H9 (cell line): Measurements from ENCODE around the gene NFYC. TPM values are rescaled to one million over a fixed set of nuclear protein-coding genes. Genes with fewer than 3 reads are reported as not detected.

Experiments
- DNase-seq: peaks from one replicate; pipeline ENCODE4 v3.0.0-alpha.2; 2017
- H2AFZ ChIP-seq: one replicate; pipeline ENCODE4 v1.6.1; 2013; ENCODE audit warnings: mild to moderate bottlenecking, low read length, control low read depth, moderate library complexity
- H2AK5ac ChIP-seq: 2 replicates; pipeline ENCODE4 v1.6.1; 2013; ENCODE audit warnings: low read length, control low read depth, mixed read lengths; ENCODE audit not compliant: insufficient read length
- H2BK120ac ChIP-seq: one replicate; pipeline ENCODE4 v1.6.1; 2013; ENCODE audit warnings: low read depth, mild to moderate bottlenecking, low read length, control low read depth, inconsistent platforms; ENCODE audit not compliant: poor library complexity, severe bottlenecking
- H2BK12ac ChIP-seq: 2 replicates; pipeline ENCODE4 v1.6.1; 2013; ENCODE audit warnings: low read length, control low read depth, mixed read lengths, low read depth; ENCODE audit not compliant: insufficient read length
- H2BK15ac ChIP-seq: 2 replicates; pipeline ENCODE4 v1.6.1; 2013; ENCODE audit warnings: low read depth, low read length, control low read depth
- H2BK20ac ChIP-seq: one replicate; pipeline ENCODE4 v1.6.1; 2013; ENCODE audit warnings: low read depth, mild to moderate bottlenecking, low read length, control low read depth, inconsistent platforms; ENCODE audit not compliant: poor library complexity, severe bottlenecking
- H2BK5ac ChIP-seq: 2 replicates; pipeline ENCODE4 v1.6.1; 2013; ENCODE audit warnings: low read length, control low read depth, mixed read lengths; ENCODE audit not compliant: insufficient read length
- H3K14ac ChIP-seq: 2 replicates; pipeline ENCODE4 v1.6.1; 2013; ENCODE audit warnings: low read length, control low read depth; ENCODE audit not compliant: insufficient read depth
- H3K18ac ChIP-seq: 2 replicates; pipeline ENCODE4 v1.6.1; 2013; ENCODE audit warnings: low read depth, mild to moderate bottlenecking, mixed read lengths, low read length, control low read depth; ENCODE audit not compliant: insufficient read length
- H3K23ac ChIP-seq: 2 replicates; pipeline ENCODE4 v1.6.1; 2013; ENCODE audit warnings: low read length, control low read depth, mixed read lengths, low read depth; ENCODE audit not compliant: insufficient read length
- H3K23me2 ChIP-seq: 2 replicates; pipeline ENCODE4 v1.6.1; 2013; ENCODE audit warnings: low read depth, mild to moderate bottlenecking, mixed read lengths, low read length, control low read depth; ENCODE audit not compliant: insufficient read length, poor library complexity, severe bottlenecking
- H3K27ac ChIP-seq: 2 replicates; pipeline ENCODE4 v1.5.1; 2013; ENCODE audit warnings: low read length, control low read depth, mixed read lengths, low read depth; ENCODE audit not compliant: insufficient read length
- H3K27me3 ChIP-seq: 2 replicates; pipeline ENCODE4 v1.6.1; 2013; ENCODE audit warnings: low read length, control low read depth, inconsistent platforms; ENCODE audit not compliant: insufficient read depth
- H3K4ac ChIP-seq: 2 replicates; pipeline ENCODE4 v1.6.1; 2013; ENCODE audit warnings: low read depth, mild to moderate bottlenecking, control low read depth, inconsistent platforms, low read length, moderate library complexity
- H3K4me1 ChIP-seq: 2 replicates; pipeline ENCODE4 v1.6.1; 2013; ENCODE audit warnings: low read length, control low read depth, inconsistent platforms; ENCODE audit not compliant: insufficient read depth
- H3K4me2 ChIP-seq: 2 replicates; pipeline ENCODE4 v1.6.1; 2013; ENCODE audit warnings: low read length, control low read depth, mixed read lengths; ENCODE audit not compliant: insufficient read length, insufficient read depth
- H3K56ac ChIP-seq: 2 replicates; pipeline ENCODE4 v1.6.1; 2013; ENCODE audit warnings: low read depth, mild to moderate bottlenecking, mixed read lengths, low read length, control low read depth; ENCODE audit not compliant: insufficient read length
- H3K79me1 ChIP-seq: 2 replicates; pipeline ENCODE4 v1.6.1; 2013; ENCODE audit warnings: low read depth, mild to moderate bottlenecking, moderate library complexity, low read length, control low read depth, inconsistent platforms; ENCODE audit not compliant: insufficient read depth, poor library complexity, severe bottlenecking
- H3K79me2 ChIP-seq: 2 replicates; pipeline ENCODE4 v1.6.1; 2013; ENCODE audit warnings: low read length, control low read depth, inconsistent platforms; ENCODE audit not compliant: insufficient read depth
- H3K9ac ChIP-seq: 2 replicates; pipeline ENCODE4 v1.6.1; 2013; ENCODE audit warnings: low read length, control low read depth, mixed read lengths; ENCODE audit not compliant: insufficient read length; ENCODE audit errors: extremely low read depth
- H3K9me3 ChIP-seq: one replicate; pipeline ENCODE4 v1.6.1; 2013; ENCODE audit warnings: low read depth, low read length, inconsistent platforms; ENCODE audit not compliant: control insufficient read depth
- H3T11ph ChIP-seq: one replicate; pipeline ENCODE4 v1.6.1; 2013; ENCODE audit warnings: mild to moderate bottlenecking, low read length, control low read depth, inconsistent platforms
- H4K20me1 ChIP-seq: one replicate; pipeline ENCODE4 v1.6.1; 2013; ENCODE audit not compliant: control insufficient read depth, insufficient read length, insufficient read depth
- H4K5ac ChIP-seq: 2 replicates; pipeline ENCODE4 v1.6.1; 2013; ENCODE audit warnings: low read depth, mild to moderate bottlenecking, mixed read lengths, low read length, control low read depth; ENCODE audit not compliant: insufficient read length
- H4K8ac ChIP-seq: replicated peaks from 2 replicates; pipeline ENCODE4 v1.6.1; 2013; ENCODE audit warnings: low read length, control low read depth, mixed read lengths, low read depth; ENCODE audit not compliant: insufficient read length
- H4K91ac ChIP-seq: 2 replicates; pipeline ENCODE4 v1.6.1; 2013; ENCODE audit warnings: low read depth, mild to moderate bottlenecking, moderate library complexity, mixed read lengths, low read length, control low read depth; ENCODE audit not compliant: insufficient read length
- H3K27ac Mint-ChIP-seq, 3 experiments: 2 replicates in 2 of 3; 3 replicates in 1 of 3; pipeline ENCODE4 v1.8.0; 2020 to 2021; ENCODE audit warnings: mixed read lengths in 3 of 3, mild to moderate bottlenecking in 1 of 3, moderate library complexity in 1 of 3
- H3K27me3 Mint-ChIP-seq: 2 replicates; pipeline ENCODE4 v1.8.0; 2021; ENCODE audit warnings: low read depth, mild to moderate bottlenecking, moderate library complexity, mixed read lengths
- H3K36me3 Mint-ChIP-seq, 3 experiments: 2 replicates in 2 of 3; 3 replicates in 1 of 3; pipeline ENCODE4 v1.8.0; 2020 to 2021; ENCODE audit warnings: low read depth in 3 of 3, mixed read lengths in 3 of 3; ENCODE audit not compliant: insufficient read depth in 1 of 3
- H3K4me1 Mint-ChIP-seq, 2 experiments: 2 replicates each; pipeline ENCODE4 v1.8.0; 2020; ENCODE audit warnings: mixed read lengths in 2 of 2
- H3K4me3 Mint-ChIP-seq, 2 experiments: 2 replicates in 1 of 2; 3 replicates in 1 of 2; pipeline ENCODE4 v1.8.0; 2020 to 2021; ENCODE audit warnings: mild to moderate bottlenecking in 2 of 2, mixed read lengths in 2 of 2, moderate library complexity in 1 of 2
- H3K9me3 Mint-ChIP-seq, 2 experiments: 2 replicates in 1 of 2; 3 replicates in 1 of 2; pipeline ENCODE4 v1.8.0; 2020; ENCODE audit warnings: mild to moderate bottlenecking in 2 of 2, mixed read lengths in 2 of 2, moderate library complexity in 1 of 2
- CTCF ChIP-seq: fragments of 200-600 bp; sonication (generic); conservative IDR thresholded peaks from 3 replicates; pipeline ENCODE4 v1.8.0; 2021; ENCODE audit warnings: antibody characterized with exemption, mild to moderate bottlenecking
- WGBS: extraction: QIAGEN DNeasy Blood & Tissue Kit; methylation state at CpG from one replicate; pipeline ENCODE4 v1.1.7; 2013; ENCODE audit warnings: missing lambda C conversion rate, low lambda C conversion rate, mixed read lengths; ENCODE audit not compliant: insufficient read length; ENCODE audit errors: extremely low coverage; 5-methylcytosine and 5-hydroxymethylcytosine counted together
- total RNA-seq: library from RNA; stranded (reverse); gene quantifications from 2 replicates; pipeline ENCODE4 v1.2.1, GENCODE V29; 2021

Gene NFYC
- total RNA-seq, 1 experiment from 2014 or later: 54.7 TPM

GRCh38 chr1:40717955-40718354, 26.5 kb downstream of the NFYC start:
- no peak overlapping the region for H2BK20ac ChIP-seq
- no peak overlapping the region for H3K18ac ChIP-seq
- no peaks in the 10 kb centered on the region for H3K27me3 ChIP-seq
- no peak overlapping the region for H3K4me2 ChIP-seq
- no peak overlapping the region for H3K23ac ChIP-seq
- H4K20me1 ChIP-seq: no peaks in the 10 kb centered on the region
- H2BK5ac ChIP-seq: no peak overlapping the region
- H4K5ac ChIP-seq: no peak overlapping the region
- WGBS: no CpG with 5 or more reads among the region's 1 CpG
- no peak overlapping the region for H3K9ac ChIP-seq
- no peaks in the 10 kb centered on the region for H3K4me1 ChIP-seq
- Mint-ChIP-seq H3K9me3 (no peaks in the 10 kb centered on the region), H3K4me1 (peaks cover 10 to 20% of the 10 kb centered on the region in 2 experiments), H3K4me3 (no peak overlapping the region), H3K36me3 (peaks cover 2 to 24% (median 7%) of the 10 kb centered on the region in 3 experiments; a peak in 5 of 7 replicates), H3K27ac (no peak overlapping the region), H3K27me3 (no peaks in the 10 kb centered on the region)
- no peak for DNase-seq
- peaks cover 14% of the 10 kb centered on the region; the same call in 1 of the 2 replicates for H3K79me2 ChIP-seq
- no peak overlapping the region for H4K91ac ChIP-seq
- no peak overlapping the region for H2AK5ac ChIP-seq
- H2BK12ac ChIP-seq: no peak overlapping the region
- no peak overlapping the region for H3K27ac ChIP-seq
- no peak overlapping the region for H2AFZ ChIP-seq
- H2BK120ac ChIP-seq: peak overlapping the region; percentile 36
- H3K4ac ChIP-seq: no peak overlapping the region
- H3T11ph ChIP-seq: no peak overlapping the region
- H3K56ac ChIP-seq: no peak overlapping the region
- H3K9me3 ChIP-seq: no peaks in the 10 kb centered on the region
- H3K79me1 ChIP-seq: peaks cover 10% of the 10 kb centered on the region
- TF ChIP-seq CTCF: no peak
- no peak overlapping the region for H3K14ac ChIP-seq
- H4K8ac ChIP-seq: no peak overlapping the region
- no peaks in the 10 kb centered on the region for H3K23me2 ChIP-seq
- no peak overlapping the region for H2BK15ac ChIP-seq
